SK-MEL-5 (cell line): ENCODE measurements around the gene TIPARP. TPM values are rescaled to one million over a fixed set of nuclear protein-coding genes. Genes with fewer than 3 reads are reported as not detected.
A peak's percentile ranks its signal among the peaks of the same experiment; 100 is the strongest.

ENCODE experiments used
- DNase-seq: peaks from one replicate; pipeline ENCODE4 v3.0.0-alpha.2; 2016; ENCODE audit warnings: low read depth, low spot score
- in situ Hi-C: cut with HindIII; loops from 2 replicates; pipeline ENCODE4 v1.10.0; 2016; ENCODE audit warnings: low sequenced_read_pairs, high pct_unique_total_duplicates, low pct_unique_long_range_greater_than_20kb
- total RNA-seq: library from RNA; depleted of rRNA; stranded (reverse); fragments of >200 nt; shearing (Covaris generic); gene quantifications from 2 replicates; pipeline ENCODE4 v1.2.3, GENCODE V29; 2014

TIPARP gene
- total RNA-seq, 1 experiment from 2014 or later = 17.7 TPM

DNA sequence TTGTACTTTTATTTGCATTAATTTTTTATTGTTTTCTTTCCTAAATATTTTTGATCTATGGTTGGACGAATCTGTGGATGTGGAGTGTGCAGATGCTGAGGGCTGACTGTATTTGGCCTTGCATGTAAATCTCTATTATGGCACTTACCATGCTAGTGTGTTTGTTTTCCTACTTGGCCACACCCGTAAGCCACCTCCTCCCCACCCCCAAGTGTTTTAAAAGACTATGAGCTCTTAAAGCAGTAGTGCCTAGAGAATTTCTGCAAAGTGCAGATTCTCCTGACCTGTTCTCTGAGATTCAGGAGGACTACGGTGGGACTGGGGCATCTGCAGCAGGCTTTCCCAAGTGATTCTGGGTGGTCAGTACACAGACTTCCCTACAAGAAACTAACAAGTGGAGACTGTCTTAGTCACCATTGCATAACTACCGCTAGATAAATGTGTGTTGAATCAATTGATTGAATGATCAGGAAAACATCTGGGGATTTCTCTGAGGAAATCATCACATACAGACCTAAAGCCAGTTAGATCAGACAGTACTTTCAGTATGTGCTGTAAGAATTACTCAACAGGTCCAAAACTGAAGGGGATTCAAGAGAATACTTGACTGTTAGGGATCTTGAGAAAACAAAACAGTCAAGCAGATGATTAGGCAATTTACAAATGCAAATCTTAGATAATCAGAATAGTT is 6.2 kb upstream of the TIPARP start:
- in situ Hi-C loops = no loop called here
- no peak for DNase-seq

DNA sequence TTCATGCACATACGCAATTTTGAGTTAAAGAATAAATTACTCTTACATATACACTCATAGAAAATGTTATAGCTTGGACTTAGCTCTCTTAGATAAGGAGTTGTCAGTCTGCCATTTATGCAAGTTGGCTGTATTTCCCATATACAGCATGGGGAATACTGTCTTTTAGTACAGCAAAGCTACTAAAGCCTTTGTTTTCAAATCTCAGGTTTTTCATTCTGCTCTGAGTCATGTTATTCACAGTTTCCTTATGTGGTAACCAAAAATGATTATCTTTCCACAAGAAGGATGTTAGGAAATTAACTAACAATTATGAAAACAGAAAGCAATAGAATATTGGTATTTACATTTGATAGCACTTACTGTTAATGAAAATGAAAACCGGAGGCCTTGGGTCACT is 4.3 kb upstream of the TIPARP start:
- in situ Hi-C loops = no loop called here

DNA sequence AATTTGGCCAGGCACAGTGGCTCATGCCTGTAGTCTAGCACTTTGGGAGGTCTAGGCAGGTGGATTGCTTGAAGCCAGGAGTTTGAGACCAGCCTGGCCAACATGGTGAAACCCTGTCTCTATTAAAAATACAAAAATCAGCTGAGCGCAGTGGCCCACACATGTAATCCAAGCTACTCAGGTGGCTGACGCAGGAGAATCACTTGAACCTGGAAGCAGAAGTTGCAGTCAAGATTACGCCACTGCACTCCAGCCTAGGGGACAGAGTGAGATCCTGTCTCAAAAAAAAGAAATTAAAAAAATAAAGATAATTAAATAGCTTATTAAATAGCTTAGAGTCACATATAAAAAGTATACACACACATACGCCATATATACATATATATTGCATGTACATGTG is 3.7 kb upstream of the TIPARP start:
- in situ Hi-C loops = no loop called here
- DNase-seq = no peak

More for the DNA sequence above, 4.3 kb upstream of the TIPARP start:
- DNase-seq = no peak

DNA sequence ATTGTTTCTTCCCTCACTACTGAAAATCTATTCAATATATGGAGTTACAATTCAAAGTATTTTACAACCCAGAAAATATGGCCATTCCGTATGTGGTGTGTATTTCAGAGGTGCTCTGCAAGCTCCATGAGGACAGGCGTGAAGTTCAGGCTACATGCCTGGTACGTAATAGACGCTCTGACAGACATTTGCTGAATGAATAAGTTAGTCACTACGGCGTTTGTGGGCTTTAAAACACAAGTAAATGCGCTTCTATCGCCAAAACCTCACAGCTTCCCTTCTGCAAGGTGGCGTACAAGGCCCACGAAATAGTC is 701 bp upstream of the TIPARP start:
- in situ Hi-C loops = no loop called here
- no peak for DNase-seq

DNA sequence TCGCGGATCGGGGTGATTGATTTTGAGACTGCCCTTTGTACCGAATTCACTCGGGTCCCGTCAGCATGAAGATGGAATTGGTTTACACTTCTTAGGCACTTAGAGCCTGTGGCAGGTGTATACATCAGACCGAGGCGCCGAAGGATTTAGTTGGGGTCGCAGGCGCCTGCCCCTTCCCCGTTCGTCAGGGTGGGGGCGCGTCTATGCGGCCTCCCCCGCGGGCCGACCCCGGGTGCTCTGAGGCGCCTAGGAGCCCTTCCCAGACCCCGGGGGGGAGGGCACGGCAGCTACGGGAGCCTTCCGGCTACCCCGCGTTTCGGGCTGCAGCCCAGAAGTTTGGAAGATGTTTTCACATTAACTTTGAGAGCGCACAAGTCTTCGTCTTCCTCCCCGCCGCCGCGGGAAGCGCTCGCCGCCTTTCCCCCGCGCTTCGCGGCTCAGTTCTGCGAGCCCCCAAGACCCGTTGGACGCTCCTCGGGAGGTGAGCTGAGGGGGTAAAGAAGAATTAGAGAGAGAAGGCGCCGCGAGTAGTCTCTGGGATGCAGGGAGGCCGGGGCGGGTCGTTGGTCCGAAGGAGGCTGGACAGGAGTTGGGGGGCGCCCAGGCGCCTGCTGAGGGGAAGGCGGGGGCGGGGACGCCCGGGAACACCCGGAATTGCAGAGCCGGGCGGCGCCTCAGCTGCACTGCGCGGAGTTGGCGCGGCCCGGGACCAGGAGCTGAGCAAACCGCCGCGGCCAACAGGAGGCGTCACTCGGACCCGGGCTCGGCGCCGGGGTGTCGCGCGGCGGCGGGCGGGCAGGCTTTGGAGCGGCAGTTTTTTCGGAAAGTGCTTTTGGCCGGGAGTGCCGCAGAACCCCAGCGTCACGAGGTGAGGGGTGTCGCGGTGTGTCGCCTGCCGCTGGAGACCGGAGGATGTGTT is 780 bp downstream of the TIPARP start:
- in situ Hi-C loops = no loop called here
- peak; percentile 39 for DNase-seq

DNA sequence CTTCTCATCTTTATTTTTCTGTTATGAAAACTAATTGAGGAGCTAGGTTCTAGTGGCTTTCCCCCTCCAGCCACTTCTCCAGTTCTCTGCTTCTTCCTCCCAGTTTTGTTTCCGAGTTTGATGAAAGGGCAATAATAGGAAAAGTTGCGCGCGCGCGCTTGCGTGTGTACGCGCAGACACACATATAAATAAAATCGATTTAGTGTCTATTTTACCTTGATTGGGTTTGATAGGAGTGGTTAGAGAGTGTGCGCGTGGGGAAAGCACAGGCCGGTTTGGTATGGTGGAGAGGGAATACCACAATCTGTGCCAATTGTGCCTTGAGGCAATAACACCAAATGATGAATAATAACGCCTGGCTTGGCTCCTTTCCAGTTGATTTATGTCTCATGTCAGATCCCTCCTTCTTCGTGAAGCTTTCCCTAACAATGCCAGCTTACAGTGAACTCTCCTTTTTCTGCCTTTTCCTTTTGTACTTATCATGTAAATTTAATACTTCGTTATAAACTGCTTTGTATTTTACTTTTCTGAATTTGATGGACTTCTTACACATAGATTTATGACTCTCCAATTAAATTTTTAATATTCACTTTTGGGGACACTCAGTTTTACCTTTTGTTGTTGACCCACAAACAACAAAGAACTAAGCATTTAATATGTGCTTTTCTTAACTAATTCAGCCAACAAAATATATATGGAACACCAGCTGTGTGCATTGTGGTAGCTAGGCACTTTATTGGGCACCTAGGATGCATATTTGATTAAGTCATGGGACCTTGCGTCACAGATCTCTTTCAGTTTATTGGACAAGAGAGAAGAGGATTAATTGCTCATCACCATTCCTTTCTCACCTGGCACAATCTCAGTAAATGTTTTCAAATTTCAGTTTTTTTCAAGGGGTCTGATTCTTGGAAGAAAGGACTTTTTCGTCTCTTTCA is 1.7 kb downstream of the TIPARP start:
- in situ Hi-C loops = no loop called here
- DNase-seq = peak; percentile 67

DNA sequence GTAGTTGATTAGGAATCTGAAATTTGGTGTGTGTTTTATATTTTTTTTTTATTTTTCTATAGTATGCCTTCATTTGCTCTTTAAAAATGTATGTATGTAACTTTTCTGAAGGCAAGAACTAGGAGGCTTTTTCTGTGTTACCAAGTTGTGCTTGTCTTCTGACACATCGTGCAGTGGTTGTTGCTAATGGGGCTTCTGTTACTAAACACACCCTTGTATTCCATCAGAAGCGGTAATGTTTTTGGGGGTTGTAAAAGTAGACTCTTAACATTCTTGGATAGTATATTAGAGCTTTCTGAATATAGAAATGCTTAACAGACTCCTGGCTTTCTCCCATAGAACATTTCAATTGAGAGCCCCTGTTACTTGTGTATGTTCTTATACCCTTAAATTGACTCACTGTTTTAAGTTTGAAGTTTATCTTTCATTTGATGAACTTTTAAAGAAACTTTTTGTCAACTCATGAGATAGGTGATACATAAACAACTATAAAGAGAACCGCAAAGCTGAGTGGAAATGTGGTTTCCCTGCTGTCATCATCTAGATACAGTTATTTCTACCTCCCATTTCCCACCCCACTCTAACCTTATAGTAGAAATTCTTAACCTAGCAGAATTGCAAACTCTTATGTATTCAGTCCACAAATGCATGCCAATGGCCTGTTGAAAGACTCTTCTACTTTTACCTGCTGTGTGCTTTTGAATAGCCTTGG is 2.5 kb downstream of the TIPARP start:
- in situ Hi-C loops = no loop called here
- DNase-seq = no peak

DNA sequence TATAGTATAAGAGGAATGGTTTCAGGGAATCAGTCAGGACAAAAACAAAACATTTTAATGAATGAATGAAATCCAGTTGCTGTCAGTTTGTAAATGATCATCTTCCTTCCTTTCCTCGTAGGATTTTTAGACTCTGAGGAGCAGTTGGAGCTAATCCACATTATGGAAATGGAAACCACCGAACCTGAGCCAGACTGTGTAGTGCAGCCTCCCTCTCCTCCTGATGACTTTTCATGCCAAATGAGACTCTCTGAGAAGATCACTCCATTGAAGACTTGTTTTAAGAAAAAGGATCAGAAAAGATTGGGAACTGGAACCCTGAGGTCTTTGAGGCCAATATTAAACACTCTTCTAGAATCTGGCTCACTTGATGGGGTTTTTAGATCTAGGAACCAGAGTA is 3.1 kb downstream of the TIPARP start:
- in situ Hi-C loops = no loop called here
- no peak for DNase-seq

DNA sequence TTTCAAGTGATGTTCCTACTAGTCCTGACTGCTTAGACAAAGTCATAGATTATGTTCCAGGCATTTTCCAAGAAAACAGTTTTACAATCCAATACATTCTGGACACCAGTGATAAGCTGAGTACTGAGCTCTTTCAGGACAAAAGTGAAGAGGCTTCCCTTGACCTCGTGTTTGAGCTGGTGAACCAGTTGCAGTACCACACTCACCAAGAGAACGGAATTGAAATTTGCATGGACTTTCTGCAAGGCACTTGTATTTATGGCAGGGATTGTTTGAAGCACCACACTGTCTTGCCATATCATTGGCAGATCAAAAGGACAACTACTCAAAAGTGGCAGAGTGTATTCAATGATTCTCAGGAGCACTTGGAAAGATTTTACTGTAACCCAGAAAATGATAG is 3.8 kb downstream of the TIPARP start:
- DNase-seq = no peak
- in situ Hi-C loops = no loop called here

DNA sequence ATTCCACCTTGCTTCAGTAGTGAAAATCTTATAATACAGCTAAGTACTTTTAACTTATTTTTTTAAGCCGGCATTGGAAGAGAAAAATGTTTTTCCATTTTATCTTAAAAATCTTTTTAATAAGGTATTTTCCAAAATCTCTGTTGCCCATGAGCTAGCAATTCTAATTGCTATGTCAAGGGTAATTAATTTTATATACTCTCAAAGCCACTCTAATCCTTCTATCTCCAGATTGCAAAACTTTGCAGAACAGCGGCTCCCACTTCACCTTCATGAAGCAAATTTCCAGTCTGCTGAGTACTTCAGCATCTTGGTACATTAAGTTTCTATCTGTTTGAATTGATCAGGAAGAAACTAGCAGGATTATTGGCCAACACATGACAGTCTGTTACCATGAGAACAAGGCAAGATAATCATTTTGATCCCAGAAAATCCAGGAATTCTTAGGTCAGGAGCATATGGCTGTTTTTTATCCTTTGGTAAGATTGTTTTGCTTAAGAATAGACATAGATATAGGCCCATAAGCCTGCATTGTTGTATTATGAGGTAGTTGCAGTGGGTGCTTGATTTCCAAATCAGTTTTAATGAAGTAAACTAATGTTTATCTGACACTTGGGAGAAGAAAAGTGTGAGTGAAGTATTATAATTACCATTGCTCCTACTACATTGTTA is 6.0 kb downstream of the TIPARP start:
- DNase-seq = no peak
- in situ Hi-C loops = no loop called here

DNA sequence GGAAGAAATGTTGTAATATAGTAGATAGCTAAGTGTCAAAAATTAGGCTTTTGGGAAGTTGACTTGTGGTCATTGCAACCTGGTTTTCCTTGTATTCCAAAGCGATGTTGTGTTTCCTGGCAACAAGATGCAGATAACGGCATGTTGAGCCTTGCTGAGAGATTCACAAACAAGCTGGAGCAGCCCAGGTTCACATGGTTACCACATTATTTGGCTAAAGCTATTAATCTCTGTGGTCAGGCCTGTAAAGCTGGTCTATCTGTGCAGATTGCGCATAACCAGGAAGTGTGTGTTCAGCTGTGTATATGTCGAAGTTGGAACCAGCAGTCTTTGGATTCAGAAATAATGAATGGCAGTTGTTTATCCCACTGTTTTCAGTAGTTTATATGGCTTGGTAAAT is 6.6 kb downstream of the TIPARP start:
- in situ Hi-C loops = no loop called here

DNA sequence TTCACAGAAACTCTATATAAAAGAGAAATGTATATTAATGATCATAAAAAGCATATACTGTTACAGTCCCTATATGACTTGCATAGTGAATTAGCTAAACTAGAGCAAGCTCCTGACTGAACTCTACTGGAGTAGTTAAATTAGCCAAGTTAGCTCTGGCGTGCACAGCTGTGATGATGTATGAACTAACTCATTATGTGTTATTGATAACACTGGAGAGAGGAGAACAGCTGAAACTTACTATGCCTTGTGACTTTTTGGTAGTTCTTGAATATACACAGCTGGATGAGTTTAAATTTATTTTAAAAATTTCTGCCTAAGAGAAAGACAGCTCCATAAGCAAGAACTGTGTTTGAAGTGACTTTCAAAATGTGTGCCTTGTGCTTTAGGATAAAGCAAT is 8.1 kb downstream of the TIPARP start:
- in situ Hi-C loops = no loop called here
- no peak for DNase-seq

More for the DNA sequence above, 6.6 kb downstream of the TIPARP start:
- no peak for DNase-seq

DNA sequence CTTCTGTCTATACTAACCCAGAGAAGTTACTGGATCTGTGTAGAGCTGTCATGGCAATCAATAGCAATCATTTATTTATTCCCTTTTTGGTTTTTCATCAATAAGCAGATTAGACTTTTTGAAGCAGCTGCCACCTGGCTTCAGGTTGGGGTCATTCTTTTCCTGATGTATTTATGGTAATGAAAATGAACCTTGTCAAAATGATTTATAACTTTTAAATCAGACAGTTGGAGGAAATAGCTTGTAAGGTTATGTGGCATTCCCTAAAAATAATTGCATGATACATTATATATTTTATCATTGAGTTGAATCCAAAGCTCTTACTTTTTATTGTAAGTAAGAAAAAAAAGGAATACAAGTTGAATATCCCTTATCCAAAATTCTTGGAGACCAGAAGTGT is 8.6 kb downstream of the TIPARP start:
- no peak for DNase-seq
- in situ Hi-C loops = no loop called here

DNA sequence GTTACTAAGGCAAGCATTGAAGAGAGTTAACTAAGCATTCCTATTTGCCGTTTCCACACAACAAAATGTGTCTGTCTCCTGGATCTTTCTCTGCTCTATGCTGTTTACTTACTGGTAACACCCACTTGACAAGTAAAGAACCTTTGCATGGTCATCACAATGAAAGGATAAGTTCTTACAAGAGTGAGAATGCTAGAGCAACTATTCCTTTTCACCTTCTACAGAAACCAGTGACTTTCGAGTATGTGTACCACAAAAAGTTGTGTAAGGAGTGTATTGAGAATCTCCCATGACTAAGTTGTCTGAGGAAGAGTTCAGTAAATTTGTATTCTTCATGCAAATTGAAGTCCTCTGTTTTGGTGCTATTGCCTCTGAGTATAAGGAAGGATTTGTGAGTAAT is 10.8 kb downstream of the TIPARP start:
- in situ Hi-C loops = no loop called here
- DNase-seq = no peak

DNA sequence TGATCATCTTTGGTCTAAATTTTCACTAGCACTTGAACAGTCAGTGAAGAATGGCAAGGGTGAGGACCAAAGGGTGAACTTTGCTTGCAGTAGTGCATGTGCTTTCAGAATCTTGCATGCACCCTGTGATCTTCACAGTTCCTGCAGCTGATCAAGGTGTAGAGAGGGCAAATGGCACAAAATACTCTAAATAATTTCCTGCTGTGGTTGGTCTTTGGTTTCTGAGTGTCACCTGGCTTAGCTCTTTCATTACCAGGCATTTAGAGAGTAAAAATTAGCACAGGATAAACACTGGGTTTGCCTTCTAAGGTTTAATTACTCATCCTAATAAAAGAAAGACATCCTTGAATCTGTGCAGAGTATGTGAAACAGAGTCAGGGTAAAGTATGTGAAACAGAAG is 11.4 kb downstream of the TIPARP start:
- in situ Hi-C loops = no loop called here
- no peak for DNase-seq

DNA sequence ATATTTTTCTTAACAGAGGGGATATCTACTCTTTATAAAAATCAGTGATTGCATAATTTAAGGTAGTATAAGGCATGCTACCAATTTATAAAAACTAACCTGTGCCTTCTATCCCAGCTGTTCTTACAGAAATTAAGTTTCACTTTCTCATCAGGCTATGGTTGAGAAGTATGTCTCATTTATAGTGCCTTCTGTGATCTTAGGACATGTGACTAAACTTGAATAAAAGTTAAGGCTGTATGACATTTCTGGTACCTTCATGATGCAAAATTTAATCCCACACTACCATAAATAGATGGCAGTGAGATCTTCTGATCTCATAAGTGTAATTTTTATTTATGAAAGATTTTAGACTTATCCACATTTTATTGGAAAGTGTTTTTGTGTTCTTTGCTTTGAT is 12.6 kb downstream of the TIPARP start:
- in situ Hi-C loops = no loop called here
- DNase-seq = no peak
